B cell (primary cell): ENCODE measurements around the gene SLC2A9. TPM values are rescaled to one million over a fixed set of nuclear protein-coding genes. Genes with fewer than 3 reads are reported as not detected.

Experiments used
- ATAC-seq: fragments of 200-7000 bp; cut with Tn5 transposase; one replicate; pipeline ENCODE4 v1.10.0; 2021; ENCODE audit warnings: low read depth, mild to moderate bottlenecking, moderate number of reproducible peaks, moderate library complexity
- CTCF ChIA-PET: fragments of 350-600 bp; sonication (Branson Sonifier 250); formaldehyde crosslinking; loops from one replicate; lab custom pipeline; 2021; ENCODE audit warnings: antibody characterized with exemption, inconsistent platforms; lab: Charles Lee
- POLR2A ChIA-PET: fragments of 350-600 bp; sonication (Branson Sonifier 250); formaldehyde crosslinking; loops from one replicate; lab custom pipeline; 2021; ENCODE audit warnings: antibody characterized with exemption; lab: Charles Lee
- DNase-seq: peaks from one replicate; pipeline ENCODE4 v3.0.0; 2013
- H2AFZ ChIP-seq: 2 replicates; pipeline ENCODE4 v1.6.1; 2012; ENCODE audit warnings: mild to moderate bottlenecking, low read depth, low read length; ENCODE audit not compliant: insufficient read depth, poor library complexity, severe bottlenecking
- H3K27ac ChIP-seq, 2 donors: 1 replicate in 1 of 2; 2 replicates in 1 of 2; pipeline ENCODE4 v1.5.1; 2012 to 2013; ENCODE audit warnings: low read length in 2 of 2, mild to moderate bottlenecking in 2 of 2, moderate library complexity in 1 of 2
- H3K27me3 ChIP-seq, 4 experiments: fragments of 200-600 bp in 1 of 4; sonication (generic) in 1 of 4; replicated peaks in 1 of 4; 1 replicate in 2 of 4; 2 replicates in 2 of 4; pipeline versions ENCODE4 v1.6.1 to v1.7.0; 2013 to 2016; ENCODE audit warnings: low read length in 3 of 4, mild to moderate bottlenecking in 2 of 4, mixed read lengths in 1 of 4, moderate library complexity in 1 of 4; ENCODE audit not compliant: insufficient read depth in 4 of 4, control insufficient read depth in 3 of 4; ENCODE audit errors: control extremely low read depth in 1 of 4
- H3K36me3 ChIP-seq, 2 experiments: replicated peaks in 1 of 2; 1 replicate in 1 of 2; 2 replicates in 1 of 2; pipeline versions ENCODE4 v1.6.1 to v1.7.1; 2013; ENCODE audit warnings: low read length in 1 of 2; ENCODE audit not compliant: insufficient read depth in 2 of 2, control insufficient read depth in 1 of 2; ENCODE audit errors: control extremely low read depth in 1 of 2, extremely low read depth in 1 of 2
- H3K4me1 ChIP-seq, 2 donors: fragments of 200-600 bp in 1 of 2; sonication (generic) in 1 of 2; 1 replicate in 1 of 2; 2 replicates in 1 of 2; pipeline versions ENCODE4 v1.5.1 to v1.6.1; 2013 to 2017; ENCODE audit warnings: low read length in 2 of 2; ENCODE audit not compliant: control insufficient read depth in 2 of 2, insufficient read depth in 2 of 2
- H3K4me2 ChIP-seq: replicated peaks from 2 replicates; pipeline ENCODE3; 2012; ENCODE audit warnings: mild to moderate bottlenecking, low read depth, low read length; ENCODE audit not compliant: poor library complexity, severe bottlenecking
- H3K4me3 ChIP-seq, 5 experiments: fragments of 200-600 bp in 1 of 5; sonication (generic) in 1 of 5; 1 replicate in 3 of 5; 2 replicates in 2 of 5; pipeline versions ENCODE4 v1.5.1 to v1.7.0; 2011 to 2016; ENCODE audit warnings: low read length in 4 of 5, mild to moderate bottlenecking in 4 of 5, low read depth in 2 of 5, control low read depth in 1 of 5, moderate library complexity in 1 of 5; ENCODE audit not compliant: insufficient read depth in 1 of 5; ENCODE audit errors: control extremely low read depth in 1 of 5, extremely low read depth in 1 of 5
- H3K79me2 ChIP-seq: fragments of 200-600 bp; sonication (generic); one replicate; pipeline ENCODE4 v1.6.0; 2016; ENCODE audit warnings: low read length; ENCODE audit not compliant: control insufficient read depth, insufficient read depth
- H3K9ac ChIP-seq: fragments of 200-600 bp; sonication (generic); 2 replicates; pipeline ENCODE4 v1.6.1; 2017; ENCODE audit warnings: mild to moderate bottlenecking, low read length, moderate library complexity
- H3K9me3 ChIP-seq, 3 donors: one replicate each; pipeline versions ENCODE4 v1.6.1 to v1.7.1; 2013; ENCODE audit warnings: low read length in 2 of 3; ENCODE audit not compliant: control insufficient read depth in 2 of 3, insufficient read depth in 1 of 3; ENCODE audit errors: control extremely low read depth in 1 of 3
- H4K20me1 ChIP-seq: 2 replicates; pipeline ENCODE4 v1.6.0; 2012; ENCODE audit warnings: mild to moderate bottlenecking, low read length; ENCODE audit not compliant: insufficient read depth, control insufficient read depth, poor library complexity, severe bottlenecking
- H3K27ac Mint-ChIP-seq: one replicate; pipeline ENCODE4 v1.8.0; 2021; ENCODE audit warnings: mixed read lengths
- H3K27me3 Mint-ChIP-seq: one replicate; pipeline ENCODE4 v1.8.0; 2021; ENCODE audit warnings: mixed read lengths
- H3K4me1 Mint-ChIP-seq: one replicate; pipeline ENCODE4 v1.8.0; 2021; ENCODE audit warnings: mixed read lengths
- H3K4me3 Mint-ChIP-seq: one replicate; pipeline ENCODE4 v1.8.0; 2021; ENCODE audit warnings: mixed read lengths
- H3K9me3 Mint-ChIP-seq: one replicate; pipeline ENCODE4 v1.8.0; 2022; ENCODE audit warnings: mixed read lengths; ENCODE audit not compliant: insufficient read depth
- EZH2 ChIP-seq: IDR thresholded peaks from 2 replicates; pipeline ENCODE4 v1.6.1; 2012; ENCODE audit warnings: borderline replicate concordance, low read depth, mild to moderate bottlenecking, moderate library complexity, low read length; ENCODE audit not compliant: insufficient read depth, poor library complexity, severe bottlenecking
- WGBS: methylation state at CpG from one replicate; pipeline ENCODE4 v1.1.5; 2013; ENCODE audit warnings: missing lambda C conversion rate; ENCODE audit not compliant: insufficient coverage; 5-methylcytosine and 5-hydroxymethylcytosine counted together
- intact Hi-C: fragments of 100-400 bp; cut with micrococcal nuclease; formaldehyde crosslinking; loops from one replicate; pipeline ENCODE4 v1.10.0; 2022
- polyA plus RNA-seq: library from polyadenylated mRNA; depleted of rRNA; stranded (reverse); fragments of >200 nt; gene quantifications from 2 replicates; pipeline ENCODE4 v1.2.3, GENCODE V29; 2012
- total RNA-seq, 2 donors: library from RNA; stranded (reverse); fragments of 120-200 nt in 1 of 2; gene quantifications; 1 replicate in 1 of 2; 2 replicates in 1 of 2; pipeline versions ENCODE4 v1.2.3 to v1.2.4, GENCODE V29; 2013 to 2022
- TF ChIP-seq, protein P1 (sequence below): fragments of 200-600 bp; IDR thresholded peaks from one replicate; pipeline ENCODE4 v1.8.0; 2022; ENCODE audit warnings: antibody characterized with exemption, mild to moderate bottlenecking

Gene SLC2A9
- total and polyA plus RNA-seq, 2 donors (not counting 1 experiment from before 2014, with no cell fraction given), result 0.89 to 2.1 TPM

DNA sequence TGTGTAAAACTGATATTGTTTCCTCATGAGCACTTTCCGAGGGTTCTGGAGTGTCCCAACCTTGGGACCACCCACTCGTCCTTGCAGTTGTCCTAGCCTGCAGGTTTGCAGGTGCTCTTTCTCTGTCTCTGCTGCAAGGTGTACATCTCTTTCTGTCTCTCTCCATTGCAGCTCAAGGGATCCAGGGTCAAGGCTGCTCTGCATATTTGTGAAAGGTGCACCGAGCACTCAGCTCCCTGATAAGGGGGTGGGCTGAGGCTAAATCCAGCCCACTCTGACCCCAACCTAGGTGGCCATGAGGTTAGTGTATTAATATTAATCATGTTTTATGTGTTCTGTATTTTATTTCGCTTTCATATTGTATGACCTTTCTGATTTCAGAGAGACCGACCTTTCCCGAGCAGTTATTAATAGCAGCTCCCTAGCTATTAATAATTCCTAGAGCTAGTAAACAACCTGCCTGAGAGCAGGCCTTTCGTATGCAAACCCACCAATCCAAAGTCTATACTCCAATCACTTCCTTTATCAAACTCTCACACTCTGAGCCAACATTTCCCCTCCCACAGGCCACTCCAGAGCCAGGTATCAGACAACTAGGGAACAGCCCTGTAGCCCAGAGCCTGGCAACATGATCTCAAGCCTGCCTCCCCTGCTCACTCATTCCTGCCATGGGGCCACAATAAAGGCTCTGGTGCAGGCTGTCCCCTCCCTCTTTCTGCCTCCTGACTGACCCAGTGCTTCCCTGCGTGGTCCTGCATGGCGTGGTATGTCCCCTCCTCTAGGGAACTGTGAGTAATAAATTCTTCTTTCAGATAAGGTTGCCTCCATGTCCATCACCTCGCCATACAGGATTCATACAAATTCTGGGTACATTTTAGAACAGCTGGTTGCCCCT is 73.9 kb downstream of the SLC2A9 start:
- no peaks in the 10 kb centered on the region for H3K36me3 ChIP-seq
- ChIA-PET CTCF (no interaction called here), POLR2A (no interaction called here)
- H3K9me3 Mint-ChIP-seq, result no peaks in the 10 kb centered on the region
- H4K20me1 ChIP-seq, result no peaks in the 10 kb centered on the region
- no peak overlapping the region for H3K27ac Mint-ChIP-seq
- intact Hi-C loops, result no loop called here
- H3K4me1 Mint-ChIP-seq, result no peaks in the 10 kb centered on the region
- no peak overlapping the region for H3K4me3 Mint-ChIP-seq
- 72% methylated on average over 6 of the region's 10 CpGs for WGBS
- H3K9ac ChIP-seq, result no peak overlapping the region
- H3K27ac ChIP-seq, result no peak overlapping the region
- no peak overlapping the region for H2AFZ ChIP-seq
- H3K4me1 ChIP-seq, result no peaks in the 10 kb centered on the region
- H3K4me3 ChIP-seq, result no peak overlapping the region
- no peak for TF ChIP-seq EZH2
- TF ChIP-seq, protein P1, sequence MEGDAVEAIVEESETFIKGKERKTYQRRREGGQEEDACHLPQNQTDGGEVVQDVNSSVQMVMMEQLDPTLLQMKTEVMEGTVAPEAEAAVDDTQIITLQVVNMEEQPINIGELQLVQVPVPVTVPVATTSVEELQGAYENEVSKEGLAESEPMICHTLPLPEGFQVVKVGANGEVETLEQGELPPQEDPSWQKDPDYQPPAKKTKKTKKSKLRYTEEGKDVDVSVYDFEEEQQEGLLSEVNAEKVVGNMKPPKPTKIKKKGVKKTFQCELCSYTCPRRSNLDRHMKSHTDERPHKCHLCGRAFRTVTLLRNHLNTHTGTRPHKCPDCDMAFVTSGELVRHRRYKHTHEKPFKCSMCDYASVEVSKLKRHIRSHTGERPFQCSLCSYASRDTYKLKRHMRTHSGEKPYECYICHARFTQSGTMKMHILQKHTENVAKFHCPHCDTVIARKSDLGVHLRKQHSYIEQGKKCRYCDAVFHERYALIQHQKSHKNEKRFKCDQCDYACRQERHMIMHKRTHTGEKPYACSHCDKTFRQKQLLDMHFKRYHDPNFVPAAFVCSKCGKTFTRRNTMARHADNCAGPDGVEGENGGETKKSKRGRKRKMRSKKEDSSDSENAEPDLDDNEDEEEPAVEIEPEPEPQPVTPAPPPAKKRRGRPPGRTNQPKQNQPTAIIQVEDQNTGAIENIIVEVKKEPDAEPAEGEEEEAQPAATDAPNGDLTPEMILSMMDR, result no peak
- peaks cover 6% of the 10 kb centered on the region for H3K27me3 Mint-ChIP-seq
- ATAC-seq (no peak), DNase-seq (no peak)
- no peak overlapping the region for H3K4me2 ChIP-seq
- H3K9me3 ChIP-seq, result no peaks in the 10 kb centered on the region
- no peaks in the 10 kb centered on the region for H3K27me3 ChIP-seq
- no peaks in the 10 kb centered on the region for H3K79me2 ChIP-seq

DNA sequence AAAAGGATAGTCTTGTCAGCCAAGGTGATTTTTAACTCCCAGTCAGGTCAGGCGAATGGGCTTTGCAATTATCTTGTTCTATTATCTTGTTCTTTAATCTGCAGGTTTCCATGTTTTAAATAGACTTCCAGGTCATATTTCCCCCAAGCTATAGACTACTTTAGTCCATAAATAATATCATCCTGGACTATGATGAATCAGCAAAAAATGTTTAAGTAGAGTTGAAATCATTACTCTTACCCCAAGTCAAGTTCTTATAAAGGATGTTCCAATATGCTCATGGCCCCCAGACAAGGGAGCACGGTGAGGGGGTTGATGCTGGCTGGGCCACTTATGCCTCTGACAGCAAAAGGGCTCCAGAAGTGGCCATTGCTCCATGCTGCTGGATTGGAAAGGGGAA is 75.1 kb downstream of the SLC2A9 start:
- no peaks in the 10 kb centered on the region for H3K9me3 ChIP-seq
- no peaks in the 10 kb centered on the region for H3K4me1 Mint-ChIP-seq
- WGBS, result 83% methylated on average over 1 of the region's 2 CpGs
- peaks cover 6% of the 10 kb centered on the region for H3K27me3 Mint-ChIP-seq
- POLR2A ChIA-PET, result no interaction called here
- CTCF ChIA-PET, result no interaction called here
- no peak overlapping the region for H3K4me3 Mint-ChIP-seq
- H3K36me3 ChIP-seq, result no peaks in the 10 kb centered on the region
- no peak overlapping the region for H2AFZ ChIP-seq
- H3K4me1 ChIP-seq, result no peaks in the 10 kb centered on the region
- H3K27me3 ChIP-seq, result no peaks in the 10 kb centered on the region
- no peaks in the 10 kb centered on the region for H3K9me3 Mint-ChIP-seq
- DNase-seq (no peak), ATAC-seq (no peak)
- H3K9ac ChIP-seq, result no peak overlapping the region
- H4K20me1 ChIP-seq, result no peaks in the 10 kb centered on the region
- H3K4me3 ChIP-seq, result no peak overlapping the region
- no peak overlapping the region for H3K4me2 ChIP-seq
- no peak overlapping the region for H3K27ac ChIP-seq
- intact Hi-C loops, result no loop called here
- no peaks in the 10 kb centered on the region for H3K79me2 ChIP-seq
- TF ChIP-seq, protein P1, result no peak
- no peak for TF ChIP-seq EZH2
- H3K27ac Mint-ChIP-seq, result no peak overlapping the region
